HepG2 (cell line): Measurements from ENCODE around the gene KDM2B.

ENCODE experiments used
- CTCF ChIP-seq: sonication (generic); formaldehyde crosslinking; IDR thresholded peaks from 2 replicates; pipeline ENCODE4 v1.5.0; 2020; ENCODE audit warnings: mild to moderate bottlenecking, missing genetic modification reagents, moderate library complexity
- E2F1 ChIP-seq: sonication (generic); formaldehyde crosslinking; IDR thresholded peaks from 2 replicates; pipeline ENCODE4 v1.5.0; 2020; ENCODE audit warnings: missing genetic modification reagents
- NCOA1 ChIP-seq: sonication (generic); formaldehyde crosslinking; IDR thresholded peaks from 2 replicates; pipeline ENCODE4 v1.9.0; 2021; ENCODE audit warnings: missing genetic modification reagents
- PAX8 ChIP-seq: sonication (generic); formaldehyde crosslinking; IDR thresholded peaks from 2 replicates; pipeline ENCODE4 v1.8.0; 2022; ENCODE audit warnings: mild to moderate bottlenecking, missing genetic modification reagents, borderline replicate concordance
- REST ChIP-seq, 2 experiments: IDR thresholded peaks; 2 replicates each; pipeline ENCODE4 v1.6.1; 2011 to 2012; ENCODE audit warnings: low read length in 2 of 2, borderline replicate concordance in 1 of 2, low read depth in 1 of 2, mild to moderate bottlenecking in 1 of 2, moderate library complexity in 1 of 2
- ZZZ3 ChIP-seq: sonication (generic); formaldehyde crosslinking; IDR thresholded peaks from 2 replicates; pipeline ENCODE4 v1.4.0; 2020; ENCODE audit warnings: missing genetic modification reagents, mild to moderate bottlenecking, borderline replicate concordance

- no peak for TF ChIP-seq REST (IDR thresholded peaks at IDR 0.05; ENCODE audit: borderline replicate concordance in 1 of 2, low read depth in 1 of 2, low read length in 2 of 2)
- no peak for TF ChIP-seq PAX8 (CRISPR knock-in tag)
- TF ChIP-seq ZZZ3 (CRISPR knock-in tag), result no peak
- no peak for TF ChIP-seq CTCF (CRISPR knock-in tag)
- TF ChIP-seq NCOA1 (CRISPR knock-in tag), result no peak
- no peak for TF ChIP-seq E2F1 (CRISPR knock-in tag)
Observed at GRCh38 chr12:121603581-121603980, 22.8 kb upstream of the KDM2B start.
